SK-N-MC (cell line): ENCODE results near the gene PADI4.

Source experiments
- EZH2 ChIP-seq: fragments of 200-600 bp; sonication (generic); IDR thresholded peaks from one replicate; pipeline ENCODE4 v1.6.1; 2017; ENCODE audit warnings: antibody characterized with exemption
- POLR2AphosphoS5 ChIP-seq: IDR thresholded peaks from 2 replicates; pipeline ENCODE4 v1.6.1; 2012; ENCODE audit warnings: mild to moderate bottlenecking, low read depth, low read length, borderline replicate concordance

- TF ChIP-seq EZH2 (no peak), POLR2AphosphoS5 (no peak)
Measured at GRCh38 chr1:17304826-17305175, 3.2 kb upstream of the PADI4 start.
